GM18517 (cell line): ENCODE data around the gene NT5DC2.

Experiments
- ATAC-seq: cut with Tn5 transposase; IDR thresholded peaks from one replicate; pipeline ENCODE4 v1.9.1; 2021; ENCODE audit warnings: mild to moderate bottlenecking, moderate library complexity; ENCODE audit not compliant: unreplicated experiment

The NT5DC2 gene

DNA sequence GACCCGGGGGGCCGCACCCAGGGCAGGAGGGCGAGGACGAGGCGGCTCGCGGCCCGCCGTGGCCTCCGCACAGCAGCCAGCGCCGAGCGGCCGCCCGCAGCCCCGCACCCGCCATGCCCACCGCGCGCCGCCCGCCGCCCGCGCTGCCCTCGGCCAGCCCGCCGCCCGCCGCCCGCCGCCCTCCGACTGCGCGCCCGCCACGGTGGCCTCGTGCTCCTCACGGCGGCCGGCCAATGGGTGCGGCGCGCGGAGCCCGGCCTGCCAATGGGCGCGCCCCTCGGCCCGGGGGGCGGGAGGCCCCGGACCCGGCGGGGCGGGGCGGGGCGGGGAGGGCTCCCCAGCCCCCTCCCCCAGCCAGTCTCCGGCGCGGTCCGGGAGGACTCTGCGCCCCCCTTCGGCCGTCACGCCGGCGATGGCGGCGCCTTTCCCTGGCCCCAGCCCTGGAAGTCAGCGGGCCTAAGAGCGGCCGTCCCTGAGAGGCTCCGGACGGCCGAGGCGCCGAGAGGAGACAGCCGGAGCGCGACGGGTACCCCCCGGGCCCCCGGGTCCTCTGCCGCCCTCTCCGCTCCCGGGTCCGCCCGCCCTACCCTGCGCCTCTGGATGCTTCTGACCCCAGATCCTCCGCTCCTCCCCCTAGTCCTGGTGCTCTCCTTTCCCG, at the start of gene NT5DC2:
TSS of gene NT5DC2 (minus strand) at position 235 of the 658 bp plus-strand sequence. CDS start at position 115, 120 bp downstream.
- no peak for ATAC-seq

GRCh38 chr3:52574056-52574965, 40.7 kb upstream of the NT5DC2 start:
- ATAC-seq, result no peak

GRCh38 chr3:52572221-52572620, 38.6 kb upstream of the NT5DC2 start:
- no peak for ATAC-seq

GRCh38 chr3:52570076-52570475, 36.4 kb upstream of the NT5DC2 start:
- no peak for ATAC-seq

GRCh38 chr3:52568069-52568468, 34.4 kb upstream of the NT5DC2 start:
- ATAC-seq, result no peak

GRCh38 chr3:52563984-52564383, 30.3 kb upstream of the NT5DC2 start:
- ATAC-seq, result no peak

- ATAC-seq, result no peak
Measured at GRCh38 chr3:52561028-52561747, 27.5 kb upstream of the NT5DC2 start.

DNA sequence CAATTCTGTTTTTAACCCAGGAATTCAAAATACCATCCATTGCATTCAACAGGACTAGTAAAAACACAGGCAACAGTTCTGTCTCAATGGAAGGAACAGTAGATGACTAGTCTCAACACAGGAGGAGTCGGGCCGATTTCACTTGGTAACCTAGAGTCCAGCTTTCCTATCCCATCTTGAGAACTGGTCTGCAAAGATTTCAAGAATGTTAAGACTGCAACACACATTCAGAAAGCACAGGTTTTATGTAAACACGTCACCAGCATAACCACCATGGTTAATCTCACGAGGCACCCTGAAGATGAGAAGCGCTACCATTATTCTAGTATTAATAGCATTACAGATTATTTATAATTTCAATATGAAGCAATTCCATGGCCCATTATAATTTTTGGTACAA, 24.8 kb upstream of the NT5DC2 start:
- ATAC-seq, result no peak

- ATAC-seq, result no peak
Measured at GRCh38 chr3:52557011-52557960, 23.6 kb upstream of the NT5DC2 start.

DNA sequence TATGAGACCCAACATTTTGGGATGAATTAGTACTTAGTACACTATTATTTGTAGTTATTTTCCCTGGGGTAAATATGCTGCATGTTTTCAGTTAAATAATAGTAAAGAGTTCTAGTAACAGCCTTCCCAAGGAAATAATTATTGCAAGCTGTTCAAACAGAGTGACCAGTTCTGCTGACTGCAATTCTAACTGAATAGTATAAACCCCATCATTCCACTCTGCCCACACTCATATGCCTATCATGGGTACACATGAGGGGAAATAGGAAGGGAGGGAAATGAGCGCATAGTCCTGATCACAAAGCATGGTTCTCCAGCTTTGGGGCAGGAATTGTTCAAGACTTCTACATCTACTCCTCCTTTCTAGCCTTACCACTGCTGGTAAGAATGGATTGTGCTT, 21.4 kb upstream of the NT5DC2 start:
- no peak for ATAC-seq

- ATAC-seq, result no peak
Measured at GRCh38 chr3:52554026-52554755, 20.5 kb upstream of the NT5DC2 start.

DNA sequence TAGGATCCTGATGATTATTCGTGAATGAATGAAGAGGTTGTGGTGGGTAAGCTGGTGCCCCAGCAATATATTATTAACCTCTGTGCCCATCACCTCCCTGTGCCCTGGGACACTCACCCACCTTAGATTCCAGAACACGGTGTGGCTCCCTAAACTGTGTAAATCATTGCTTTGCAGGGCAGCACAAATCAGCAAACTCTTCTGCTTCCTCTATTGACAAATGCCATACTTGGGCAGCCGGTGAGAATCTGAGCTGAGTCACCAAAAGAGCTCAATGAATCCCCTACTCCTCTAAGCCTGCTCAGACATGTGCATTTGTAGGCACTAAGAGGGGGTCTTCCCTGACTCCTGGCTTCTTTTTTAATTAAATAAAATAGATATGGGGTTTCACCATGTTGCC, 18.4 kb upstream of the NT5DC2 start:
- no peak for ATAC-seq

DNA sequence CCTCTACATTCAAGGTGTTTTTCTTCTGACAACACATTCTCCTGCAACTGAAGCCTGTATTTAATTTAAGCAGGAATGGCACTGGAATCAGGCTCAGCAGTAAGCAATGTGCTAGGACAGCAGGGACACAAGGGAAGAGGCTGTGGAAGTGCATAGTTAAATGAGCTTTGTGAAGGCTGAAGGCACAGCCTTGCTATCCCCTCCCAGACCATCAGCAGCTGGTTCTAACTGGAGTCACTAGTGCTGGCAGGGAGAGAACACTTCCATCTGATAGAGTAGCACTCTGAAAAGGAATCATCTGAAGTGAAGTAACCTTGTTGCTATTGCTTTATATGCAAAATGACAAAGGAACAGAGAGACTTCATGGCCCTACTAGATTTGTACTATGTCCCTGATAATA, 17.5 kb upstream of the NT5DC2 start:
- no peak for ATAC-seq

DNA sequence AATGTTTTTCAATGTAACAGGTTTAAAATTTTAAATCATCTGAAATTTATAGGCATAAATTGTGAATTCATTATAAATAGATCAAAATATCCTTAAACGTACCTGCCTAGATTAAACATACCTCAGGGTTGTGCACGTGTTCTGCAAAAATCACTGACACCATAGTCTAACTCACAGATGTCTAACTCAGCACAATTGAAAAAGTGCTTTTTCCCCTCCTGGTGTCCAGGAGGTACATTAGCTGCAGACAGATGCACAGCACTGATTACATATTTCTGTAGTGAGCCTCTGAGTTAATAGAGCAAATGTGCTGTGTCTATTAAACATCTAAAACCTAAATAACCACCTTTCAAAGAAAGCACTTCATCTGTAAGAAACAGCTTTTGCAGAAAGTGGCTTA, 13.5 kb upstream of the NT5DC2 start:
- ATAC-seq, result no peak

DNA sequence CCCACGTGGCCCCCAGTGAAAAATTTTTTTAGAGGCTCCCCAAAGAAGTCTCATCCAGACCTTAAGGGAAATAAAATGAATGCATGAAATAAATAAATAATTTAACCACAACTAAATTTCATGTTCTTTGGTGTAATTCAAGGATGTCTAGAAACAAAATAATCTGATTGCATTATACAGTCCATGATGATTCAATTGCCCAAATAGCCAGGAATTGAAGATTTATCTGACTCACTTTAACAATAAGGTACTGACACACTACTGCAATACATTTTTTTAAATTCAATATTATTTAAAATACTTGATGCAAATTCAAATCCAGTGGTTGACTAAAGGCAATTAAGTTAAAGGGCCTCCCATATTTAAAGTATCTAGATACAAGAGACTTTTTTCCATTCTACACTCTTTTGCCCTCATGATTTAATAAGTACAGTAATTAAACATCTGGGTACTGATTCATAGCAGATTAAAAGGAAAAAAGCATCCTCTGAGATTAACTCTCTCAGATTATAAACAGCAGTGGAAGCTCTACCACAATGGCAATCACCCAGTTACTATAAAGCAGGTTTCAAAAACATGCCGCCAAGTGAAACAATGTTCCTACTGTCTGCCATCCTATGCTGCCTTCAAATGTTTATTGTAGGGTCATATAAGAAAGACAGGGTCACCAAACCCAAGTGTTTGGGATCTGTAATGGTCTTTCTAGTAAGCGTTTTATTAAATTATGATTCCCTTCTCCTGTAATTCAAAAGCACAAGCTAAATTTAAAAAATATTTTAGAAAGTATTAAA, 12.6 kb upstream of the NT5DC2 start:
- ATAC-seq, result no peak

DNA sequence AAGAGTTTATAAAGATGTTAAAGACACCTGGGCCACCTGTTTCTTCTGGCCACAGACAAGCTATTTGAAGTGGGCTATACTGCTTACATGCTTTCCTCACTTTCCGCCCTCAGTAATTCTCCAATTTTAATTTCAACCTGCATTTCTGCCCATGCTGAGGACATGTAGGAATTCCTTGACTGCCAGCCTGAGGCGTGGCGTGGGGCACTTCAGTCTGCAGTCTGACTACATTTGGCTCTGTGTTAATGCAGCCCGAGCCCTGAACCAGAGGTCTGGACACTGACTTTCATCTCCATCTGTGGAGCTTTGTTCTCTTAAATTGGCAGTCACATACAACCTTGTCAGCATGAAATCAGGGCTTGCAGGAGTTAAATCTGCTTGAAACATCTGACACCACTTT, 11.3 kb upstream of the NT5DC2 start:
- ATAC-seq, result no peak

DNA sequence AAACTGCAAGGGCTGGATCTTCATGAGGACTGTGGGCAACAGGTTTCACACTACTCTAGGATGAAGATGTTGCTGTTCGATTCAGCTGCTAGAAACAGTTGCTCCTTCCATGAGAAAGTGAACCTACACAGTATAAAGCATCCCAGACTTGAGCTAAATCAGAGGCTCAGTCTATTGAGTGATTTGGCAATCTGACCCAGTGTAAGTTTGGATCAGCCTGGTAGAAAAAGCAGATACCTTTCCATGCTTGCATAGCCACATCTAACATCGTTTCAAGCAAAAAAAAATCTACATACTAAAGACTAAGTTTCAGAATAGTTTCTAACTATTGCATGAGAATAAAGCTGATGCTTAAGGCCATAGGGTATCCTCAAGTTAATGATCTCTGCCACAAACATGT, 7.4 kb upstream of the NT5DC2 start:
- no peak for ATAC-seq

DNA sequence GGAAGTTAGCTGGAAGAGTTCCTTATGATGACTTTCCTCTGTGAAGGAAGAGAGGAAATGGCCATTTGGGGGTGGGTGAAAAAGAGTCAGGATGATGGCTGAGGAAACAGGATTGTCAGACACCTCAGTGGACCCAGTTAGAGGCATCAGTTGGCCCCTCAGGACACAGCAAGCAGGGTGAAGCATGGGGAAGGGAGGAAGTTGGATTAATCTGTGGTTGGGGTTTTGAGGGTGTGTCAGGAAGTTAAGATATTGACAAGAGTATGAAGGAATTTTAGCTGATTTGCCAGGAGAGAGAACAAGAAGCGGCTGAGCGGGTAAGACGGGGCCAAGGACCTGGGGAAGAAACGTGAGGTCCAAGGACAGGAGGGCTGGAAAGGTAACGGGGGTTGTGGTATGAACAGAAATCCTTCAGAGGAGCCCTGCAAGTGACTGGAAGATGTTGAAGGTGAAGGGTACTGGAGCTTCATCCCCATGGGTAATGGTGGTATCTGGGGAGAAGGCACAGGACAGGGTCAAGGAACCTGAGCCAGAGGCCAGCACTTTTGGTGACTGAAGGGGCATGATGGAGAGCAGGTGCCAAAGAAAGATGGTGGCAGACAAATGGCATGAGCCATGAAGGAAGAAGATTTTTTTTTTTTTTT, 5.5 kb upstream of the NT5DC2 start:
- no peak for ATAC-seq
